Measurements from ENCODE around the gene GPHA2.

The GPHA2 gene

GRCh38 chr11:64959498-64959897 lies 23.8 kb upstream of the GPHA2 start:
- H3K27ac ChIP-seq (ENCODE audit: low read length) = no peak overlapping the region
- no CpG with 5 or more reads among the region's 3 CpGs for WGBS (ENCODE audit: insufficient coverage, insufficient read length)
- no peak overlapping the region for H3K4me3 ChIP-seq (ENCODE audit: low read length)
- H3K9me3 ChIP-seq (ENCODE audit: control insufficient read depth, insufficient read depth, low read length) = no peaks in the 10 kb centered on the region
- H3K27me3 ChIP-seq (ENCODE audit: control insufficient read depth, insufficient read depth, low read length) = no peaks in the 10 kb centered on the region
- no peaks in the 10 kb centered on the region for H3K4me1 ChIP-seq (ENCODE audit: control insufficient read depth, insufficient read depth, low read length)
- no peak for DNase-seq (ENCODE audit: low read depth, low spot score)
- H3K36me3 ChIP-seq (ENCODE audit: control insufficient read depth, insufficient read depth, low read length) = no peaks in the 10 kb centered on the region

GRCh38 chr11:64954201-64954600 lies 18.5 kb upstream of the GPHA2 start:
- no CpG with 5 or more reads among the region's 5 CpGs for WGBS (ENCODE audit: insufficient coverage, insufficient read length)
- H3K4me3 ChIP-seq (ENCODE audit: low read length) = no peak overlapping the region
- H3K27me3 ChIP-seq (ENCODE audit: control insufficient read depth, insufficient read depth, low read length) = no peaks in the 10 kb centered on the region
- DNase-seq (ENCODE audit: low read depth, low spot score) = no peak
- no peaks in the 10 kb centered on the region for H3K4me1 ChIP-seq (ENCODE audit: control insufficient read depth, insufficient read depth, low read length)
- no peak overlapping the region for H3K27ac ChIP-seq (ENCODE audit: low read length)
- H3K36me3 ChIP-seq (ENCODE audit: control insufficient read depth, insufficient read depth, low read length) = no peaks in the 10 kb centered on the region
- no peaks in the 10 kb centered on the region for H3K9me3 ChIP-seq (ENCODE audit: control insufficient read depth, insufficient read depth, low read length)

- no peaks in the 10 kb centered on the region for H3K27me3 ChIP-seq (ENCODE audit: control insufficient read depth, insufficient read depth, low read length)
- H3K27ac ChIP-seq (ENCODE audit: low read length) = no peak overlapping the region
- no peaks in the 10 kb centered on the region for H3K9me3 ChIP-seq (ENCODE audit: control insufficient read depth, insufficient read depth, low read length)
- no CpG with 5 or more reads among the region's 4 CpGs for WGBS (ENCODE audit: insufficient coverage, insufficient read length)
- H3K36me3 ChIP-seq (ENCODE audit: control insufficient read depth, insufficient read depth, low read length) = no peaks in the 10 kb centered on the region
- no peaks in the 10 kb centered on the region for H3K4me1 ChIP-seq (ENCODE audit: control insufficient read depth, insufficient read depth, low read length)
- no peak overlapping the region for H3K4me3 ChIP-seq (ENCODE audit: low read length)
- no peak for DNase-seq (ENCODE audit: low read depth, low spot score)
These were observed 15.8 kb upstream of the GPHA2 start for GRCh38 chr11:64951529-64951928.

GRCh38 chr11:64947208-64947814 lies 11.6 kb upstream of the GPHA2 start:
- no CpG with 5 or more reads among the region's 5 CpGs for WGBS (ENCODE audit: insufficient coverage, insufficient read length)

GRCh38 chr11:64936539-64936938 lies 846 bp upstream of the GPHA2 start:
- H3K9me3 ChIP-seq (ENCODE audit: control insufficient read depth, insufficient read depth, low read length) = no peaks in the 10 kb centered on the region
- peaks cover 9% of the 10 kb centered on the region for H3K4me1 ChIP-seq (ENCODE audit: control insufficient read depth, insufficient read depth, low read length)
- WGBS (ENCODE audit: insufficient coverage, insufficient read length) = no CpG with 5 or more reads among the region's 4 CpGs
- no peak overlapping the region for H3K4me3 ChIP-seq (ENCODE audit: low read length)
- H3K27me3 ChIP-seq (ENCODE audit: control insufficient read depth, insufficient read depth, low read length) = no peaks in the 10 kb centered on the region
- no peaks in the 10 kb centered on the region for H3K36me3 ChIP-seq (ENCODE audit: control insufficient read depth, insufficient read depth, low read length)
- no peak overlapping the region for H3K27ac ChIP-seq (ENCODE audit: low read length)
- DNase-seq (ENCODE audit: low read depth, low spot score) = no peak

More at GRCh38 chr11:64947208-64947814, 11.6 kb upstream of the GPHA2 start:
- Histone ChIP-seq H3K27ac (ENCODE audit: low read length) (no peak overlapping the region), H3K4me1 (ENCODE audit: control insufficient read depth, insufficient read depth, low read length) (no peaks in the 10 kb centered on the region), H3K27me3 (ENCODE audit: control insufficient read depth, insufficient read depth, low read length) (no peaks in the 10 kb centered on the region; the same call in 1 of the 2 replicates), H3K36me3 (ENCODE audit: control insufficient read depth, insufficient read depth, low read length) (no peaks in the 10 kb centered on the region), H3K4me3 (ENCODE audit: low read length) (no peak overlapping the region), H3K9me3 (ENCODE audit: control insufficient read depth, insufficient read depth, low read length) (no peaks in the 10 kb centered on the region)
- no peak for DNase-seq (ENCODE audit: low read depth, low spot score)

GRCh38 chr11:64934682-64935358 lies 873 bp downstream of the GPHA2 start:
- WGBS (ENCODE audit: insufficient coverage, insufficient read length) = no CpG with 5 or more reads among the region's 27 CpGs
- Histone ChIP-seq H3K36me3 (ENCODE audit: control insufficient read depth, insufficient read depth, low read length) (0 out of 2 replicates have a peak, but pooled peaks cover 2% of the 10 kb centered on the region), H3K27ac (ENCODE audit: low read length) (no peak overlapping the region)

GRCh38 chr11:64933935-64934681 lies 1.6 kb downstream of the GPHA2 start:
- H3K9me3 ChIP-seq (ENCODE audit: control insufficient read depth, insufficient read depth, low read length) = no peaks in the 10 kb centered on the region
- 0 out of 2 replicates have a peak, but pooled peaks cover 2% of the 10 kb centered on the region for H3K36me3 ChIP-seq (ENCODE audit: control insufficient read depth, insufficient read depth, low read length)
- no CpG with 5 or more reads among the region's 10 CpGs for WGBS (ENCODE audit: insufficient coverage, insufficient read length)
- H3K4me3 ChIP-seq (ENCODE audit: low read length) = no peak overlapping the region
- H3K4me1 ChIP-seq (ENCODE audit: control insufficient read depth, insufficient read depth, low read length) = peaks cover 9% of the 10 kb centered on the region
- H3K27ac ChIP-seq (ENCODE audit: low read length) = no peak overlapping the region
- no peak for DNase-seq (ENCODE audit: low read depth, low spot score)
- H3K27me3 ChIP-seq (ENCODE audit: control insufficient read depth, insufficient read depth, low read length) = no peaks in the 10 kb centered on the region

More at GRCh38 chr11:64934682-64935358, 873 bp downstream of the GPHA2 start:
- DNase-seq (ENCODE audit: low read depth, low spot score) = no peak
- peaks cover 9% of the 10 kb centered on the region for H3K4me1 ChIP-seq (ENCODE audit: control insufficient read depth, insufficient read depth, low read length)
- no peaks in the 10 kb centered on the region for H3K27me3 ChIP-seq (ENCODE audit: control insufficient read depth, insufficient read depth, low read length)
- no peak overlapping the region for H3K4me3 ChIP-seq (ENCODE audit: low read length)
- H3K9me3 ChIP-seq (ENCODE audit: control insufficient read depth, insufficient read depth, low read length) = no peaks in the 10 kb centered on the region

GRCh38 chr11:64933213-64933934 lies 2.3 kb downstream of the GPHA2 start:
- DNase-seq (ENCODE audit: low read depth, low spot score) = no peak
- Histone ChIP-seq H3K27ac (ENCODE audit: low read length) (no peak overlapping the region), H3K4me3 (ENCODE audit: low read length) (no peak overlapping the region), H3K9me3 (ENCODE audit: control insufficient read depth, insufficient read depth, low read length) (no peaks in the 10 kb centered on the region), H3K4me1 (ENCODE audit: control insufficient read depth, insufficient read depth, low read length) (peaks cover 9% of the 10 kb centered on the region), H3K27me3 (ENCODE audit: control insufficient read depth, insufficient read depth, low read length) (no peaks in the 10 kb centered on the region), H3K36me3 (ENCODE audit: control insufficient read depth, insufficient read depth, low read length) (0 out of 2 replicates have a peak, but pooled peaks cover 2% of the 10 kb centered on the region)
- WGBS (ENCODE audit: insufficient coverage, insufficient read length) = no CpG with 5 or more reads among the region's 12 CpGs

GRCh38 chr11:64932324-64932723 lies 3.4 kb downstream of the GPHA2 start:
- no peaks in the 10 kb centered on the region for H3K27me3 ChIP-seq (ENCODE audit: control insufficient read depth, insufficient read depth, low read length)
- WGBS (ENCODE audit: insufficient coverage, insufficient read length) = no CpG with 5 or more reads among the region's 5 CpGs
- no peak for DNase-seq (ENCODE audit: low read depth, low spot score)
- peaks cover 9% of the 10 kb centered on the region for H3K4me1 ChIP-seq (ENCODE audit: control insufficient read depth, insufficient read depth, low read length)
- 0 out of 2 replicates have a peak, but pooled peaks cover 2% of the 10 kb centered on the region for H3K36me3 ChIP-seq (ENCODE audit: control insufficient read depth, insufficient read depth, low read length)
- no peak overlapping the region for H3K27ac ChIP-seq (ENCODE audit: low read length)
- H3K4me3 ChIP-seq (ENCODE audit: low read length) = no peak overlapping the region
- no peaks in the 10 kb centered on the region for H3K9me3 ChIP-seq (ENCODE audit: control insufficient read depth, insufficient read depth, low read length)

- no CpG with 5 or more reads among the region's 7 CpGs for WGBS (ENCODE audit: insufficient coverage, insufficient read length)
- Histone ChIP-seq H3K36me3 (ENCODE audit: control insufficient read depth, insufficient read depth, low read length) (0 out of 2 replicates have a peak, but pooled peaks cover 2% of the 10 kb centered on the region), H3K4me3 (ENCODE audit: low read length) (no peak overlapping the region)
These were observed 4.4 kb downstream of the GPHA2 start for GRCh38 chr11:64931290-64931689.

More at GRCh38 chr11:64931290-64931689, 4.4 kb downstream of the GPHA2 start:
- no peaks in the 10 kb centered on the region for H3K9me3 ChIP-seq (ENCODE audit: control insufficient read depth, insufficient read depth, low read length)
- peaks cover 9% of the 10 kb centered on the region for H3K4me1 ChIP-seq (ENCODE audit: control insufficient read depth, insufficient read depth, low read length)
- no peak for DNase-seq (ENCODE audit: low read depth, low spot score)
- no peaks in the 10 kb centered on the region for H3K27me3 ChIP-seq (ENCODE audit: control insufficient read depth, insufficient read depth, low read length)
- no peak overlapping the region for H3K27ac ChIP-seq (ENCODE audit: low read length)

Measured in iPS DF 6.9 (cell line).